ENCODE data around the gene LEMD2. TPM values are rescaled to one million over a fixed set of nuclear protein-coding genes. Genes with fewer than 3 reads are reported as not detected.

The LEMD2 gene
- total and polyA plus RNA-seq, 2 of the 4 experiments (the other 2 are of a cell fraction), result 26.5 to 43.6 TPM

DNA sequence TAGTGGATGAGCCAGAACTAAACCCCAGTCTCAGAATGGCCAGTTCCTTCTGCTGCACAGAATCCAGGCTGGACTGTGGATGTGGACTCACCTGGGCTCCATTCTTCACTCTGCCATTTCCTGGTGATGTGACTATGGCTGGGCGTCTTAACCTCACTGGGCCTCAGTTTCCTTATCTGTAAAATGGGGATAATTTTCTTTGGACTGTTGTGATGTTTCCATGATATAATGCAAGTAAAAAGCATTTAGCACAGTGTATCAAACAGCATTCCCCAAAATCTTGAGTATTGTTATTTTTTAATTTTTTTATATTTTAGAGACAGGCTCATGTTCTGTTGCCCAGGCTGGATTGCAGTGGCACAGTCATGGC lies 36.3 kb downstream of the LEMD2 start:
- Histone ChIP-seq H3K56ac (ENCODE audit: extremely low read depth, insufficient read depth, low read length) (no peak overlapping the region), H4K91ac (ENCODE audit: insufficient read depth, low read depth, low read length) (no peak overlapping the region), H3K23ac (ENCODE audit: low read depth, low read length) (no peak overlapping the region), H3K4me2 (ENCODE audit: low read depth, low read length) (no peak overlapping the region), H2AK5ac (ENCODE audit: low read depth, low read length) (no peak overlapping the region), H4K5ac (ENCODE audit: low read depth, low read length) (no peak overlapping the region), H3K4ac (ENCODE audit: low read depth, low read length) (no peak overlapping the region), H2BK5ac (ENCODE audit: low read depth, low read length, poor library complexity, severe bottlenecking) (no peak overlapping the region), H3K27me3 (ENCODE audit: control insufficient read depth, insufficient read depth, low read length) (no peaks in the 10 kb centered on the region), H3K4me1 (ENCODE audit: control insufficient read depth, insufficient read depth, low read length) (peaks cover 22% of the 10 kb centered on the region), H2BK20ac (ENCODE audit: low read depth, low read length) (no peak overlapping the region), H2BK120ac (ENCODE audit: low read depth, low read length) (no peak overlapping the region), H4K20me1 (ENCODE audit: insufficient read depth, low read length) (peaks cover 6% of the 10 kb centered on the region), H3K4me3 (ENCODE audit: insufficient read depth, low read depth, low read length) (no peak overlapping the region), H3K18ac (ENCODE audit: low read depth, low read length) (peak overlapping the region; percentile 31; the same call in 1 of the 2 replicates), H2AK9ac (replicated peaks; ENCODE audit: low read depth, low read length, poor library complexity) (no peak overlapping the region), H3K9ac (ENCODE audit: low read depth, low read length) (no peak overlapping the region), H2AFZ (replicated peaks; ENCODE audit: low read length, poor library complexity) (no peak overlapping the region), H3K27ac (ENCODE audit: insufficient read depth, low read length) (no peak overlapping the region), H3K14ac (replicated peaks; ENCODE audit: low read depth, low read length) (no peak overlapping the region), H3K36me3 (ENCODE audit: control insufficient read depth, insufficient read depth, low read length) (no peaks in the 10 kb centered on the region), H3K9me1 (ENCODE audit: insufficient read depth, low read length) (no peaks in the 10 kb centered on the region), H3K79me1 (ENCODE audit: low read depth in 1 of 2, low read length in 2 of 2) (no peaks in the 10 kb centered on the region), H4K8ac (ENCODE audit: low read depth in 2 of 2, low read length in 2 of 2) (no peak overlapping the region), H2BK15ac (ENCODE audit: low read depth, low read length) (no peak overlapping the region), H3K9me3 (ENCODE audit: control insufficient read depth, insufficient read depth, low read length) (no peaks in the 10 kb centered on the region)
- BruUV-seq (replicated peaks), result no TSS peak
- TF ChIP-seq CHD1 (IDR thresholded peaks at IDR 0.05; ENCODE audit: low read depth, low read length) (no peak), BHLHE40 (IDR thresholded peaks at IDR 0.05; ENCODE audit: low read depth, low read length) (no peak), SMC3 (IDR thresholded peaks at IDR 0.05; ENCODE audit: low read depth, low read length) (no peak), MAZ (IDR thresholded peaks at IDR 0.05; ENCODE audit: borderline replicate concordance, low read depth, low read length) (no peak), RAD21 (IDR thresholded peaks at IDR 0.05; ENCODE audit: low read length) (no peak), POLR2A (IDR thresholded peaks at IDR 0.05; ENCODE audit: low read depth, low read length) (no peak), RCOR1 (IDR thresholded peaks at IDR 0.05; ENCODE audit: insufficient replicate concordance, low read length) (no peak), MAFK (IDR thresholded peaks at IDR 0.05; ENCODE audit: low read depth, low read length) (no peak), CEBPB (IDR thresholded peaks at IDR 0.05; ENCODE audit: low read depth, low read length) (no peak)
- TF ChIP-seq, protein P1, sequence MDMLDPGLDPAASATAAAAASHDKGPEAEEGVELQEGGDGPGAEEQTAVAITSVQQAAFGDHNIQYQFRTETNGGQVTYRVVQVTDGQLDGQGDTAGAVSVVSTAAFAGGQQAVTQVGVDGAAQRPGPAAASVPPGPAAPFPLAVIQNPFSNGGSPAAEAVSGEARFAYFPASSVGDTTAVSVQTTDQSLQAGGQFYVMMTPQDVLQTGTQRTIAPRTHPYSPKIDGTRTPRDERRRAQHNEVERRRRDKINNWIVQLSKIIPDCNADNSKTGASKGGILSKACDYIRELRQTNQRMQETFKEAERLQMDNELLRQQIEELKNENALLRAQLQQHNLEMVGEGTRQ (IDR thresholded peaks at IDR 0.05; ENCODE audit: low read depth, low read length), result no peak
- TF ChIP-seq, protein P2, sequence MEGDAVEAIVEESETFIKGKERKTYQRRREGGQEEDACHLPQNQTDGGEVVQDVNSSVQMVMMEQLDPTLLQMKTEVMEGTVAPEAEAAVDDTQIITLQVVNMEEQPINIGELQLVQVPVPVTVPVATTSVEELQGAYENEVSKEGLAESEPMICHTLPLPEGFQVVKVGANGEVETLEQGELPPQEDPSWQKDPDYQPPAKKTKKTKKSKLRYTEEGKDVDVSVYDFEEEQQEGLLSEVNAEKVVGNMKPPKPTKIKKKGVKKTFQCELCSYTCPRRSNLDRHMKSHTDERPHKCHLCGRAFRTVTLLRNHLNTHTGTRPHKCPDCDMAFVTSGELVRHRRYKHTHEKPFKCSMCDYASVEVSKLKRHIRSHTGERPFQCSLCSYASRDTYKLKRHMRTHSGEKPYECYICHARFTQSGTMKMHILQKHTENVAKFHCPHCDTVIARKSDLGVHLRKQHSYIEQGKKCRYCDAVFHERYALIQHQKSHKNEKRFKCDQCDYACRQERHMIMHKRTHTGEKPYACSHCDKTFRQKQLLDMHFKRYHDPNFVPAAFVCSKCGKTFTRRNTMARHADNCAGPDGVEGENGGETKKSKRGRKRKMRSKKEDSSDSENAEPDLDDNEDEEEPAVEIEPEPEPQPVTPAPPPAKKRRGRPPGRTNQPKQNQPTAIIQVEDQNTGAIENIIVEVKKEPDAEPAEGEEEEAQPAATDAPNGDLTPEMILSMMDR (conservative IDR thresholded peaks at IDR 0.05; ENCODE audit: low read depth, low read length), result no peak
- WGBS, 2 experiments (ENCODE audit: extremely low coverage in 2 of 2, insufficient read length in 1 of 2), result no CpG with 5 or more reads among the region's 1 CpG
- CTCF ChIA-PET, result no interaction called here
- POLR2A ChIA-PET (ENCODE audit: unreplicated experiment), result no interaction called here
- DNase-seq (no peak), ATAC-seq (ENCODE audit: low read depth) (no peak)
- in situ Hi-C loops (cut with MboI; ENCODE audit: low sequenced_read_pairs), result no loop called here
- intact Hi-C loops (cut with micrococcal nuclease), result no loop called here
- dilution Hi-C loops (cut with HindIII; ENCODE audit: low sequenced_read_pairs, unreplicated experiment), result no loop called here
